NCI-H345 (cell line): ENCODE data around the gene CCDC152.
"Not testable (repeated sequence)": the region's sequence is repeated elsewhere in the genome, so short reads cannot be mapped to it uniquely, and the experiment has no call there.

Experiments used
- DNase-seq: peaks from one replicate; lab custom pipeline; 2025; lab: John Stamatoyannopoulos, UW

Gene CCDC152, protein sequence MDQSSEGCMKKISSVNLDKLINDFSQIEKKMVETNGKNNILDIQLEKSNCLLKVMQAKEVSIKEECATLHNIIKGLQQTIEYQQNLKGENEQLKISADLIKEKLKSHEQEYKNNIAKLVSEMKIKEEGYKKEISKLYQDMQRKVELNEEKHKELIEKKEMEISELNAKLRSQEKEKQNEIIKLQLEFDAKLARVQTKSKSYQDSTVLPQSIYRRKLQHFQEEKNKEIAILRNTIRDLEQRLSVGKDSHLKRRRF

DNA sequence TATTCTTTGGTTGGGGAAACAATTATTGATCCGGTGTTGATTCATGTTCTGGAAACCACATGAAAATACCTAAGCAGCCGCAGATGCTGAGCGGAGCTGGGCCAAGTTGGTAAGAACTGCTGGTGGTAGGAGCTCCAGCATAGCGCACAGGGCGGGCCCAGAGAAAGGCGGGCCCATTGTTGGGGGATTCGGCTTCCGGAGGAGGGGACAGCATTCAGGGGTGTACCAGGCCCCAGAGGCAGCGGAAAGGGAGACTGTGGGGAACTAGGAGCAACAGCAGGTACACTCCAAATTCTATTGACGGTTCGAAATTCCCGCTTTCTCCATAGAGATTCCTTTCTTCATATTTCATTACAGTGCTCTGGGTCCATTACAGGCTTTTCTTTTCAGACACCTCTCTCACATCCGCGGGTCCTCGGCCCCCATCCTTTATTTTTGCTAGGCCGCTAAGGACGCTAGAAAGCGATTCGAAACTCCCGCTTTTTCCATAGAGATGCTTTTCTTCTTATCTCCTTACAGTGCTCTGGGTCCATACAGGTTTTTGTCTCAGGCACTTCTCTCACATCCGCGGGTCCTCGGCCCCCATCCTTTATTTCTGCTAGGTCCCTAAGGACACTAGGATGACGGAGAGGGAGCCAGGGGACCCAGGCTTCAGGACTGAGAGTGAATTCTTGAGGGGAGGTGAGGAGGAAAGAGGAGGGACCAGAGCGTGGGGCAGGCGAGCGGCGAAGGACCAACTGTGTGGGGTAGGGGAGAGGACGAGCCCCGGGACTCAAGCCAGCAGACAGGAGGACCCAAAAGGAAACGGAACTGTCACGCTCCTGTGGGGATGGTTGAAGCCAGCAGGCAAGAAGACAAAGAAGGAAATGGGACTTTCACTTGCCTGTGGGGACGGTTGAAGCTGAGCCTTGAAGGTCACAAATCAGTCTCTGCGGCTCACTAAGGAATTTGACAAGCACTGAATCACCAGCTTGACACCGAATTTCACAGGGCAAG lies at the start of gene CCDC152:
Gene CCDC152 (plus strand): TSS at position 213 of the 996 bp plus-strand sequence. CDS start 2,304 bp downstream, outside the sequence.
- DNase-seq, result no peak

DNA sequence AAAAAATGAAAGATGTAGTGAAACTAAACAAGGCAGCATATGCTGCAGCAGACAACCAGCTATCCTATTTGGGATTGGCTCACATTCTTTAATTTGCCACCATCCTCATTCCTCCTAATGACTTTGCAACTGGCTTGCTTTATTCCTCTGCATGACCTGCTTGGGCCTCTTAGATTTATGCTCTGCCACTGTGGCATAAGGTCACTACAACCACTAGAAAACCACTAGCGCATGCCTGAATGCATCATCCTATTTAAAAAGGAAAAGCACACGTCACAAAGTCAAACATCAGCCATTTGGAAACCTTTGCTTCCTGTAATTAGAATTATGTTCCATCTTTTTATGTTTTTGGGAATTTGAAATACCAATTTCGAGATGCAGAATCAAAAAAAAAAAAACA lies 40.8 kb upstream of the CCDC152 start:
- no peak for DNase-seq

DNA sequence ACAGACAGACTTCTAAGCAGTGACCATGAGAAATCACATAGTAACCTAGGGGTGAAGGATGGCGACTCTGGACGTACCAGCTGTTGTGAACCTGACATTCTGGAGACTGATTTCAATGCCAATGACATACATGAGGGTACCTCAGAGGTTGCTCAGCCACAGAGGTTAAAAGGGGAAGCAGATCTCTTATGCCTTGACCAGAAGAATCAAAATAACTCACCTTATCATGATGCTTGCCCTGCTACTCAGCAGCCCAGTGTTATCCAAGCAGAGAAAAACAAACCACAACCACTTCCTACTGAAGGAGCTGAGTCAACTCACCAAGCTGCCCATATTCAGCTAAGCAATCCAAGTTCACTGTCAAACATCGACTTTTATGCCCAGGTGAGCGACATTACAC lies 38.0 kb upstream of the CCDC152 start:
- DNase-seq, result no peak

DNA sequence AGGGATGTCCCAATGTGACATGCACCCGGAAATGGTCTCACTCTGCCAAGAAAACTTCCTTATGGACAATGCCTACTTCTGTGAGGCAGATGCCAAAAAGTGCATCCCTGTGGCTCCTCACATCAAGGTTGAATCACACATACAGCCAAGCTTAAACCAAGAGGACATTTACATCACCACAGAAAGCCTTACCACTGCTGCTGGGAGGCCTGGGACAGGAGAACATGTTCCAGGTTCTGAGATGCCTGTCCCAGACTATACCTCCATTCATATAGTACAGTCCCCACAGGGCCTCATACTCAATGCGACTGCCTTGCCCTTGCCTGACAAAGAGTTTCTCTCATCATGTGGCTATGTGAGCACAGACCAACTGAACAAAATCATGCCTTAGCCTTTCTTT lies 37.6 kb upstream of the CCDC152 start:
- DNase-seq, result no peak

DNA sequence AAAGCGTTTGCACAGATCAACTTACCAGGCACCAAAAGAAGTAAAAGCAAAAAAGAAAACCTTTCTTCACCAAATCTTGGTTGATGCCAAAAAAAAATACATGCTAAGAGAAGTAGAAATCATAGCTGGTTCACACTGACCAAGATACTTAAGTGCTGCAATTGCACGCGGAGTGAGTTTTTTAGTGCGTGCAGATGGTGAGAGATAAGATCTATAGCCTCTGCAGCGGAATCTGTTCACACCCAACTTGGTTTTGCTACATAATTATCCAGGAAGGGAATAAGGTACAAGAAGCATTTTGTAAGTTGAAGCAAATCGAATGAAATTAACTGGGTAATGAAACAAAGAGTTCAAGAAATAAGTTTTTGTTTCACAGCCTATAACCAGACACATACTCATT lies 36.4 kb upstream of the CCDC152 start:
- DNase-seq, result no peak

DNA sequence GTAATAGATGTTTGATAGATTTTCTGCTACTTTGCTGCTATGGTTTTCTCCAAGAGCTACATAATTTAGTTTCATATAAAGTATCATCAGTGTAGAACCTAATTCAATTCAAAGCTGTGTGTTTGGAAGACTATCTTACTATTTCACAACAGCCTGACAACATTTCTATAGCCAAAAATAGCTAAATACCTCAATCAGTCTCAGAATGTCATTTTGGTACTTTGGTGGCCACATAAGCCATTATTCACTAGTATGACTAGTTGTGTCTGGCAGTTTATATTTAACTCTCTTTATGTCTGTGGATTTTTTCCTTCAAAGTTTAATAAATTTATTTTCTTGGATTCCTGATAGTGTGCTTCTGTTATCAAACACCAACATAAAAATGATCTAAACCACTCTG lies 35.1 kb upstream of the CCDC152 start:
- no peak for DNase-seq

DNA sequence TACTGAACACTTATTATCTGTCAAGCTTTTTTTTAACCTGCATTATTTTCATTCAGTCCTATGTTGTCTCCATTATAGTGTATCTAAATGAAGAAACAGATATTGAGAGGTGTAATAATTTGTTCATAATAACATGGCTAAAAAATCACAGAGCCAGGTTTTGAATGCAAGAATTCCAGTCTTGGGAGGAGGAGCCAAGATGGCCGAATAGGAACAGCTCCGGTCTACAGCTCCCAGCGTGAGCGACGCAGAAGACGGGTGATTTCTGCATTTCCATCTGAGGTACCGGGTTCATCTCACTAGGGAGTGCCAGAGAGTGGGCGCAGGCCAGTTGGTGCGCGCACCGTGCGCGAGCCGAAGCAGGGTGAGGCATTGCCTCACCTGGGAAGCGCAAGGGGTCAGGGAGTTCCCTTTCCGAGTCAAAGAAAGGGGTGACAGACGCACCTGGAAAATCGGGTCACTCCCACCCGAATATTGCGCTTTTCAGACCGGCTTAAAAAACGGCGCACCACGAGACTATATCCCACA lies 22.0 kb upstream of the CCDC152 start:
- not testable (repeated sequence) for DNase-seq

DNA sequence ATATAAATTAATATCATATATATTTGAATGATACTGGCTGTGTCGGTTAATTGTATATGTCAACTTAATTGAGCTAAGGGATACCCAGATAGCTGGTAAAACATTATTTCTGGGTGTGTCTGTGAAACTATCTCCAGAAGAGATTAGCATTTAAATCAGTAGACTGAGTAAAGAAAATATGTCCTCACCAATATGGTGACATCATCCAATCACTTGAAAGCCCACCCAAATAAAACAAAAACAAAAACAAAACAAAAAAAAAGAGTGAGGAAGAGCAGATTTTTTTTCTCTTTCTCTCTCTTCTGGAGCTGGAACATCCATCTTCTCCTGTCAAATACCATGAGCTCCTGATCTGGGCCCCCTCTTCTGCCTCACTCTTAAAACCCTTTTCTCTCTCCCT lies 15.7 kb upstream of the CCDC152 start:
- DNase-seq, result no peak

DNA sequence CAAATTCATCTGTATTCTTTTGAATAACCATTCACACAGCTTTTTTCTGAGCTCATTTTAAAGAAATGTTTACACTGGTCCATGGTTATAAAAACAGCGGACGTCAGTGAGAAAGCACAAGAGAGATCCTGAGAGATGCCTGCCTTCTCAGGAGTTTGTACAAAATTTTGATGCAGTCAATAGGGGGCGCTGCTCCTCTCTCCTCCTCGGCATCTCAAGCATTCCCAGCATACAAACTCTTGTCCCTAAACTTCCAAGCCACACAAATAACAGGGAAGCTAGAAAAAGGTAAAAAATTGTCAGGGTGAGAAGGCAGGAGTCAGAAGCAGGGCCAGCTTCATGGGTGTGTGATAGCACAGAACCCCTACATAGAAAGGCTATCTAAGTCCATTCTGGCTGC lies 11.2 kb upstream of the CCDC152 start:
- no peak for DNase-seq

DNA sequence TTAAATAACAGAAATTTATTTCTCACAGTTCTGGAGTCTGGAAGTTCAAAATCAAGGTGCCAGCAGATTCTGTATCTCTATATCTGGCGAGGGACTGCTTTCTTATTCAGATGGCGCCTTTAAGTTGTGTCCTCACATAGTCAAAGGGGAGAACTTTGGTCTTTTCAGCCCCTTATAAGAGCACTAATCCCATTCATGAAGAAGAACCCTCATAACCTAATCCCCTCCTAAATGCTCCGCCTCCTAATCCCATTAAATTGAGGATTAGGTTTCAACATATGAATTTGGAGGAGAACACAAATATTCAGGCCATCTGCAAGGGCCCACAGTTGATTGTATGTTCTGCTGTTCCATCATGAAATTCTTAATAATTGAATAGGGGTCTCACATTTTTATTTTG lies 10.8 kb upstream of the CCDC152 start:
- DNase-seq, result no peak

DNA sequence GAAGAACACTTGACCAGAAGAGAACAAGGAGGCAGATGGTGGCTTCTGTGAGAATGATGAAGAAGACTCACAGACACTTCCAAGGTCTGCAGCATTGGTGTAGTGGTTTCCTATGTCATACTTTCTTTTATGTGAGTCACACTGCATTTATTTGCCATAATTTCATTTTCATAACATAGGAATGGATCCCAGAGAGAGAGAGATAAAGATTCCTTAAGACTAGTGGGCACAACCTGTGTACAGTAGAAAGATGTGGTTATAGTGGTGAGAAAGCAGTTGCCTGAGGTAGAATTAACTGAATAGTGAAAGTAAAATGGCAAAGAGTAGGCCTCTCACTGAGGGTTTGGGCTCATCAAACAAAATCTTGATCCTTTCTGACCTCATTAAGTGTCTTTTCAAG lies 7.6 kb upstream of the CCDC152 start:
- no peak for DNase-seq

DNA sequence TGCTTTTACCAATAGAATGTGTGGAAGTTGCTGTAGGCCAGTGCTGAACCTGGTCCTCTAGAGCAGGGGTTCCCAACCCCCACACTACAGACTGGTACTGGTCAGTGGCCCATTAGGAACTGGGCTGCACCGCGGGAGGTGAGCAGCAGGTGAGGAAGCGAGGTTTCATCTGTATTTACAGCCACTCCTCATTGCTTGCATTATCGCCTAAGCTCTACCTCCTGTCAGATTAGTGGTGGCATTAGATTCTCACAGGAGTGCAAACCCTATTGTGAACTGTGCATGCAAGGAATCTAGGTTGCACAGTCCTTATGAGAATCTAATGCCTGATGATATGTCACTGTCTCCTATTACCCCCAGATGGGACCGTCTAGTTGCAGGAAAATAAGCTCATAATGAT lies 6.1 kb upstream of the CCDC152 start:
- DNase-seq, result no peak

DNA sequence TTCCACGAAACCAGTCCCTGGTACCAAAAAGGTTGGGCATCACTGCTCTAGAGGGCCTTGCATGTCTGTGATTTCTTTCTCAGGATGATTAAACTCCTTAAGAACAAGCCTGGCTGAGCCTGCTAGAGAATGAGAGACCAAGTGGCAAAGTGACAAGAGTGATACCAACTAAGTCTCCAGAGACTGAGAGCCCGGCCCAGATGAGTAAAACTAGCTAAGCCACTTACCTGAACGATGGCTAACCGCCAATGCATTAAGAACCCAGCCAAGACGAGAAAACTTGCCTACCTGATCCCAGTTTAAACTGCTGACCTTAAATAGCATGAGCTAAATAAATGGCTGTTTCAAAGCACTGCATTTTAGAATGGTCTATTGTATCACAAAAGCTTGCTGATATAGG lies 5.6 kb upstream of the CCDC152 start:
- no peak for DNase-seq

DNA sequence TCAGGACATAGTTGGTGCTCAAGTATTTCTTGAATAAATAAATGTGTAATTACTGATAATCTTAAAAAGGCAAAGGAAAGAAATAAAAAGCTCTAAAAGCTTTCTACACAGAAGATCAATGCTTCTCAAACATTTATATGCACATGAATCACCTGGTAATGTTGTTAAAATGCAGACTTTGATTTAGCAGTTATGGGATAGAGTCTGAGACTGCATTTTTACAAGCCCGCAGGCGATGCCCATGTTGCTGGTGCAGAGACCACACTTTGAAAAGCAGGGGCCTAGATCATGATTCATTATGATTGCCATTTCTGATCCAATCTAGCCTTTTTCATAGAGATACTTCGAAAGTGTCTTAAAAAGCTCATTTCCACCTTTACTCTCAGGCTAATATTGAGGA lies 3.5 kb upstream of the CCDC152 start:
- DNase-seq, result no peak

DNA sequence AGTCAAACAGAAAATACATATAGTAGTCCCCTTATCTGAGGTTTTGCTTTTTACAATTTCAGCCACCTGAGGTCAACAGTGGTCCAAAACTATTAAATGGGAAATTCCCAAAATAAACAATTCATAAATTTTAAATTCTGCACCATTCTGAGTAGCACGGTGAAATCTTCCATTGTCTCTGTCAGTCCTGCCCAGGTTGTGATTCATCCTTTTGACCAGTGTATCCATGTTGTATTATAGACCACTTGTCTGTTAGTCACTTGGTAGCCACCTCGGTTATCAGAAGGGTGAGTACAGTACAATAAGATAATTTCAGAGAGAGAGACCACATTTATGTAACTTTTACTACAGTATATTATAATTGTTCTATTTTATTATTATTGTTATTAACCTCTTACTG lies 2.8 kb downstream of the CCDC152 start:
- no peak for DNase-seq

DNA sequence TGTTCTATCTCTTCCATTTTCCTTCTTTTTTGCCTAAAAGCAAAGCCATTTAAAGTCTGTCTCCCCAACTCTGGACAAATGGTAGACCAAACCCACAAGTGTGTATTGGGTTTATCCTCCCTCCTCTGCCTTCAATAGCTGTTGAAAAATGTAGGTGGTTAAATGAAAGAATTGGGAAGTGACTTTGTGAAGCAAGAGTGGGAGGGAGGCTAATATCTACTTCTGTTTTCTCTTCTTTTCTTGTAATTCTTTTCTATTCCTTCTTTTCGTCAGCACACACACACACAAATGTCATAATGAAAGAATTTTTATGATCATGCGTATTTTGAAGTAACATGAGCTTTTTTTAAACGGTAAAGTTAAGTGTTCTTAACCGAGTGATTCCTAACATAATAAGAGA lies 3.8 kb downstream of the CCDC152 start:
- DNase-seq, result no peak

DNA sequence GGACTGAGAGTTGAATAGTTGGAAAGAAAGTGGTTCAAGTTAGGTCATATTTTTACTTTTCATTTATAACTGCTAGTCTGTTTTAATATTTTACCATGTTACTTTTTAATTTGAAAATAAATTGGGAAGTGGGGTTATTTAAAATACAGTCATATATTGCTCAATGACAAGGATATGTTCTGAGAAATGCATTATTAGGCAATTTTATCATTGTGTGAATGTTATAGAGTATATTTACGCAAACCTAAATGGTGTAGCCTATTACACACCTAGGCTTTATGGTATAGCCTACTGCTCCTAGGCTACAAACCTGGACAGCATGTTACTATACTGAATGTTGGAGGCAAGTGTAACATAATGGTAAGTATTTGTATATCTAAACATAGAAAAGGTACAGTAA lies 5.2 kb downstream of the CCDC152 start:
- DNase-seq, result no peak

DNA sequence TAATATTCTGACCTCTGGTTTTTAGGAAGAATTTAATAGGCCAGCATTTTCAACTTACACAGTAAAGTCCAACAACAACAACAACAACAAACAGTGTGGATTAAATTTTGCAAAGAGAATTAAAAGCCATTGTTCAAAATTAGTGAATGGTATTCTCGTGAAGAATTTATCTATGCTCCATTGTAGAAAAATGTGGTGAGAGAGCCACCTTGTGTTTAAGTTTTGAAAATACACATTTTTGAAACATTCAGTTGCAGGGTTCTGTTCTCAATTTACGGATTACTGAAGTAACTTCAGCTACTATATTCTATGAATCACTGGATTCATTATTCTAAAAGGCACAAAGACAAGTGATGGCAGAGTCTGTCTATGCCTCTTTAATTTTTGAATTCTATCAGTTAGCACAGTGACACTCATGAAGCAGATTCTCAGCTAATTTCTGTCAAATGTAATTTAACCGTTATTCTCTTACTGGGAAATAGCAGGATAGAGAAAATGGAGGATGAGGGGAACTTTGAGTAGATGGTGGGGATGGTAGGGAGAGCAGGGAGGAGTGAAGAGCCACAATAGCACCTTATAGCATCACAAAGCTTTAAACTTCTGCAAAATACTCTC lies 11.0 kb downstream of the CCDC152 start:
- DNase-seq, result peak; percentile 22

DNA sequence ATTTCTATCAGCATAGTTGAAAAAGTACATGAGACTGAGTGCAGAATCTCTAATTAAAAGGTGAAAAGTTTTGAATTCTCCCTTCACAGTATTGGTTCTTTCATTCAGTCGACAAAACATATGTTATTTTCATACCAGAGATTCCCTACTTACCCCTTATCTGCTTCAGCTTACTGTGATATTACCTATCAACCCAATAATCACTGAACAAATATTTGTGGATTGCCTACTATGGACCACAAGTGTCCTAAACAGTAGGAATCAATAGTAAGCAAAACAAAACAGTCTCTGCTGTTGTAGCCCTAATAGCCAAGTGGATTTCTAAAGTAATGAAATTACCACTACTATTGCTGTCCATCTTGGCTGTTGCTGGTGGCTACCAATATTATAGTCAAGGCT lies 11.5 kb downstream of the CCDC152 start:
- no peak for DNase-seq

DNA sequence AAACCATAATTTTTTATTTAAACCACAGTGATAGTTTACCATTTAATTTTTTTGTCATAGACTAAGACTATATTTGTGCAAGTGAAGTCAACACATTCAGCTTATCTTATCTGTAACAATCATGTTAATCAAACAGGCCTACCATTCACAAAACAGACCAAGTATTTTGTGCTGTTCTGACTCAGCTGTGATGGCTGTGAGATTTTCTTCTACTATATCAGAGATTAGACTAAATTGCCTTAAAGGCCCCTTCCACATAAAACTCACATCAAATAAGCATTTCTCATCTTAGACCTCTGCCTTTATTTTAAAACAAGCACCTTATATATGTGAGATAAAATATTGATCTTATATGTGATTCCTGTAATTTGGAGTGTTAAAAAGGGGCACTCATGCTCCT lies 13.4 kb downstream of the CCDC152 start:
- no peak for DNase-seq

DNA sequence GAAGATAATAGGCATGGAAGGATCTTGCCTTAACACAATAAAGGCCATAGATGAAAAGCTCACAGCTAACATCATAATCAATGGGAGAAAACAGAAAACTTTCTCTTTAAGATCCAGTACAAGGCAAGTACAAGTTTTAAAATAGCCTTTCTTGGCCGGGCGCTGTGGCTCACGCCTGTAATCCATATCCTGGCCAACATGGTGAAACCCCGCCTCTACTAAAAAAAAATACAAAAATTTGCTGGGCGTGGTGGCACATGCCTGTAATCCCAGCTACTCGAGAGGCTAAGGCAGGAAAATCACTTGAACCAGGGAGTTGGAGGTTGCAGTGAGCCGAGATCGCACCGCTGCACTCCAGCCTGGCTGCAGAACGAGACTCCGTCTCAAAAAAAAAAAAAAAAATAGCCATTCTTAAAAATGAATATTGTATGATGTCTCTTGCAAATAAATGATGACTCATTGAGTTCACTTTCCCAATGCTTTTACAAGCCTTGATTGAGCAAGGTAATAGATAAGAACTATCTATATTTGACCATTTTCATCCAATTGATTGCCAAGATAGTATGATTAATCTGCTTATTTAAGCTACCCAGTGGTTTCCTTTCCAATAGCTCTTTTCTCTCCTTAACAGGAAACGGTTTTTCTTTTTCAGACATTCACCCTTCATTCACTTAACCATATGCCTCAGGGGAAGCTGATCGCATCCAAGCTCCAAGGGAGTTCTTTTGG lies 15.8 kb downstream of the CCDC152 start:
- no peak for DNase-seq

DNA sequence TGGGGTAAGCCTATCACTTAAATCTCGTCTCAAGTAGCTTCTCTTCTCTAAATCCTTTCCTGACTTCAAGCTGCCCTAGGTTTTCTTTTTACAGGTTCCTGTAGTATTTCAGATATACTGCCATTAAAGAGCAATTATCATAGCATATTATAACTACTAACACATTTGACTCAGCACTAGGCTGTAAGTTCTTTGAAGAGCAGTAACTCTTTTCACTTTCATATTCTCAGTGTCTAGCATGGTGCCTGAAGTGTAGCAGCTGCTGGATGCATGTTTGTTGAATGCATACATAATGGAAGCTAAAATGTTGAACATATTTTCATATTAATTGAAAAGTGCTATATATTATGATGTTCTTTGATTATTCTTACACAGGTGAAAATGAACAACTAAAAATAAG lies 22.5 kb downstream of the CCDC152 start:
- DNase-seq, result no peak
